H9 (cell line): ENCODE results near the gene TGFBR3L. TPM values are rescaled to one million over a fixed set of nuclear protein-coding genes. Genes with fewer than 3 reads are reported as not detected.

ENCODE experiments used
- DNase-seq: peaks from one replicate; pipeline ENCODE4 v3.0.0-alpha.2; 2017
- H2AFZ ChIP-seq: one replicate; pipeline ENCODE4 v1.6.1; 2013; ENCODE audit warnings: mild to moderate bottlenecking, low read length, control low read depth, moderate library complexity
- H2AK5ac ChIP-seq: 2 replicates; pipeline ENCODE4 v1.6.1; 2013; ENCODE audit warnings: low read length, control low read depth, mixed read lengths; ENCODE audit not compliant: insufficient read length
- H2BK120ac ChIP-seq: one replicate; pipeline ENCODE4 v1.6.1; 2013; ENCODE audit warnings: low read depth, mild to moderate bottlenecking, low read length, control low read depth, inconsistent platforms; ENCODE audit not compliant: poor library complexity, severe bottlenecking
- H2BK12ac ChIP-seq: 2 replicates; pipeline ENCODE4 v1.6.1; 2013; ENCODE audit warnings: low read length, control low read depth, mixed read lengths, low read depth; ENCODE audit not compliant: insufficient read length
- H2BK15ac ChIP-seq: 2 replicates; pipeline ENCODE4 v1.6.1; 2013; ENCODE audit warnings: low read depth, low read length, control low read depth
- H2BK20ac ChIP-seq: one replicate; pipeline ENCODE4 v1.6.1; 2013; ENCODE audit warnings: low read depth, mild to moderate bottlenecking, low read length, control low read depth, inconsistent platforms; ENCODE audit not compliant: poor library complexity, severe bottlenecking
- H2BK5ac ChIP-seq: 2 replicates; pipeline ENCODE4 v1.6.1; 2013; ENCODE audit warnings: low read length, control low read depth, mixed read lengths; ENCODE audit not compliant: insufficient read length
- H3K14ac ChIP-seq: 2 replicates; pipeline ENCODE4 v1.6.1; 2013; ENCODE audit warnings: low read length, control low read depth; ENCODE audit not compliant: insufficient read depth
- H3K18ac ChIP-seq: 2 replicates; pipeline ENCODE4 v1.6.1; 2013; ENCODE audit warnings: low read depth, mild to moderate bottlenecking, mixed read lengths, low read length, control low read depth; ENCODE audit not compliant: insufficient read length
- H3K23ac ChIP-seq: 2 replicates; pipeline ENCODE4 v1.6.1; 2013; ENCODE audit warnings: low read length, control low read depth, mixed read lengths, low read depth; ENCODE audit not compliant: insufficient read length
- H3K23me2 ChIP-seq: 2 replicates; pipeline ENCODE4 v1.6.1; 2013; ENCODE audit warnings: low read depth, mild to moderate bottlenecking, mixed read lengths, low read length, control low read depth; ENCODE audit not compliant: insufficient read length, poor library complexity, severe bottlenecking
- H3K27ac ChIP-seq: 2 replicates; pipeline ENCODE4 v1.5.1; 2013; ENCODE audit warnings: low read length, control low read depth, mixed read lengths, low read depth; ENCODE audit not compliant: insufficient read length
- H3K27me3 ChIP-seq: 2 replicates; pipeline ENCODE4 v1.6.1; 2013; ENCODE audit warnings: low read length, control low read depth, inconsistent platforms; ENCODE audit not compliant: insufficient read depth
- H3K4ac ChIP-seq: 2 replicates; pipeline ENCODE4 v1.6.1; 2013; ENCODE audit warnings: low read depth, mild to moderate bottlenecking, control low read depth, inconsistent platforms, low read length, moderate library complexity
- H3K4me1 ChIP-seq: 2 replicates; pipeline ENCODE4 v1.6.1; 2013; ENCODE audit warnings: low read length, control low read depth, inconsistent platforms; ENCODE audit not compliant: insufficient read depth
- H3K4me2 ChIP-seq: 2 replicates; pipeline ENCODE4 v1.6.1; 2013; ENCODE audit warnings: low read length, control low read depth, mixed read lengths; ENCODE audit not compliant: insufficient read length, insufficient read depth
- H3K56ac ChIP-seq: 2 replicates; pipeline ENCODE4 v1.6.1; 2013; ENCODE audit warnings: low read depth, mild to moderate bottlenecking, mixed read lengths, low read length, control low read depth; ENCODE audit not compliant: insufficient read length
- H3K79me1 ChIP-seq: 2 replicates; pipeline ENCODE4 v1.6.1; 2013; ENCODE audit warnings: low read depth, mild to moderate bottlenecking, moderate library complexity, low read length, control low read depth, inconsistent platforms; ENCODE audit not compliant: insufficient read depth, poor library complexity, severe bottlenecking
- H3K79me2 ChIP-seq: 2 replicates; pipeline ENCODE4 v1.6.1; 2013; ENCODE audit warnings: low read length, control low read depth, inconsistent platforms; ENCODE audit not compliant: insufficient read depth
- H3K9ac ChIP-seq: 2 replicates; pipeline ENCODE4 v1.6.1; 2013; ENCODE audit warnings: low read length, control low read depth, mixed read lengths; ENCODE audit not compliant: insufficient read length; ENCODE audit errors: extremely low read depth
- H3K9me3 ChIP-seq: one replicate; pipeline ENCODE4 v1.6.1; 2013; ENCODE audit warnings: low read depth, low read length, inconsistent platforms; ENCODE audit not compliant: control insufficient read depth
- H3T11ph ChIP-seq: one replicate; pipeline ENCODE4 v1.6.1; 2013; ENCODE audit warnings: mild to moderate bottlenecking, low read length, control low read depth, inconsistent platforms
- H4K20me1 ChIP-seq: one replicate; pipeline ENCODE4 v1.6.1; 2013; ENCODE audit not compliant: control insufficient read depth, insufficient read length, insufficient read depth
- H4K5ac ChIP-seq: 2 replicates; pipeline ENCODE4 v1.6.1; 2013; ENCODE audit warnings: low read depth, mild to moderate bottlenecking, mixed read lengths, low read length, control low read depth; ENCODE audit not compliant: insufficient read length
- H4K8ac ChIP-seq: replicated peaks from 2 replicates; pipeline ENCODE4 v1.6.1; 2013; ENCODE audit warnings: low read length, control low read depth, mixed read lengths, low read depth; ENCODE audit not compliant: insufficient read length
- H4K91ac ChIP-seq: 2 replicates; pipeline ENCODE4 v1.6.1; 2013; ENCODE audit warnings: low read depth, mild to moderate bottlenecking, moderate library complexity, mixed read lengths, low read length, control low read depth; ENCODE audit not compliant: insufficient read length
- H3K27ac Mint-ChIP-seq, 3 experiments: 2 replicates in 2 of 3; 3 replicates in 1 of 3; pipeline ENCODE4 v1.8.0; 2020 to 2021; ENCODE audit warnings: mixed read lengths in 3 of 3, mild to moderate bottlenecking in 1 of 3, moderate library complexity in 1 of 3
- H3K27me3 Mint-ChIP-seq: 2 replicates; pipeline ENCODE4 v1.8.0; 2021; ENCODE audit warnings: low read depth, mild to moderate bottlenecking, moderate library complexity, mixed read lengths
- H3K36me3 Mint-ChIP-seq, 3 experiments: 2 replicates in 2 of 3; 3 replicates in 1 of 3; pipeline ENCODE4 v1.8.0; 2020 to 2021; ENCODE audit warnings: low read depth in 3 of 3, mixed read lengths in 3 of 3; ENCODE audit not compliant: insufficient read depth in 1 of 3
- H3K4me1 Mint-ChIP-seq, 2 experiments: 2 replicates each; pipeline ENCODE4 v1.8.0; 2020; ENCODE audit warnings: mixed read lengths in 2 of 2
- H3K4me3 Mint-ChIP-seq, 2 experiments: 2 replicates in 1 of 2; 3 replicates in 1 of 2; pipeline ENCODE4 v1.8.0; 2020 to 2021; ENCODE audit warnings: mild to moderate bottlenecking in 2 of 2, mixed read lengths in 2 of 2, moderate library complexity in 1 of 2
- H3K9me3 Mint-ChIP-seq, 2 experiments: 2 replicates in 1 of 2; 3 replicates in 1 of 2; pipeline ENCODE4 v1.8.0; 2020; ENCODE audit warnings: mild to moderate bottlenecking in 2 of 2, mixed read lengths in 2 of 2, moderate library complexity in 1 of 2
- CTCF ChIP-seq: fragments of 200-600 bp; sonication (generic); conservative IDR thresholded peaks from 3 replicates; pipeline ENCODE4 v1.8.0; 2021; ENCODE audit warnings: antibody characterized with exemption, mild to moderate bottlenecking
- WGBS: extraction: QIAGEN DNeasy Blood & Tissue Kit; methylation state at CpG from one replicate; pipeline ENCODE4 v1.1.7; 2013; ENCODE audit warnings: missing lambda C conversion rate, low lambda C conversion rate, mixed read lengths; ENCODE audit not compliant: insufficient read length; ENCODE audit errors: extremely low coverage; 5-methylcytosine and 5-hydroxymethylcytosine counted together
- total RNA-seq: library from RNA; stranded (reverse); gene quantifications from 2 replicates; pipeline ENCODE4 v1.2.1, GENCODE V29; 2021

The TGFBR3L gene
- total RNA-seq, 1 experiment from 2014 or later, result 5.5 TPM

DNA sequence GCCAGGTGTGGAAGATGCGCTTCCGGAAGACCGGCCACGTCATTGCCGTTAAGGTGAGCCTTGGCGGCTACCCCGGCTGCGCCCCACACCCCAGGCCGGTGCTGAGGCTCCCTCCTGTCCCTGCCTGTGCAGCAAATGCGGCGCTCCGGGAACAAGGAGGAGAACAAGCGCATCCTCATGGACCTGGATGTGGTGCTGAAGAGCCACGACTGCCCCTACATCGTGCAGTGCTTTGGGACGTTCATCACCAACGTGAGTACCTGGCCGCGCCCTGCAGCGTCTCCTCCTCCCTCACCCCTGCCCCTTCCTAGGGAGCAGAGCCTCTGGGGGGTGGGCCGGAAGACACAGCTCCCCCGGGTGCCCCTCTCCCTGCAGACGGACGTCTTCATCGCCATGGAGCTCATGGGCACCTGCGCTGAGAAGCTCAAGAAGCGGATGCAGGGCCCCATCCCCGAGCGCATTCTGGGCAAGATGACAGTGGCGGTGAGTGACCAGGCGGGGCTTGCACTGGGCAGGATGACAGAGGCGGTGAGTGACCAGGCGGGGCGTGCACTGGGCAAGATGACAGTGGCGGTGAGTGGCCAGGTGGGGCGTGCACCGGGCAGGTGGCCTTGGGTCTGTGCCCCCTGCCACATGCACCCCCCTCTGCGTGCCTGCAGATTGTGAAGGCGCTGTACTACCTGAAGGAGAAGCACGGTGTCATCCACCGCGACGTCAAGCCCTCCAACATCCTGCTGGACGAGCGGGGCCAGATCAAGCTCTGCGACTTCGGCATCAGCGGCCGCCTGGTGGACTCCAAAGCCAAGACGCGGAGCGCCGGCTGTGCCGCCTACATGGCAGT is 4.1 kb upstream of the TGFBR3L start:
- no peak overlapping the region for H3K4ac ChIP-seq
- H2AK5ac ChIP-seq, result no peak overlapping the region
- no peak overlapping the region for H3K9ac ChIP-seq
- no peak overlapping the region for H3K27ac ChIP-seq
- Mint-ChIP-seq H3K4me3 (no peak overlapping the region), H3K4me1 (peaks cover 4 to 5% of the 10 kb centered on the region in 2 experiments; a peak in 3 of 4 replicates), H3K36me3 (peaks cover 15 to 35% (median 31%) of the 10 kb centered on the region in 3 experiments; a peak in 6 of 7 replicates), H3K27me3 (peaks cover 17% of the 10 kb centered on the region), H3K9me3 (no peaks in the 10 kb centered on the region), H3K27ac (no peak overlapping the region)
- no peaks in the 10 kb centered on the region; the same call in 1 of the 2 replicates for H3K79me2 ChIP-seq
- no peak overlapping the region for H3K14ac ChIP-seq
- no peak overlapping the region for H2BK120ac ChIP-seq
- no peak overlapping the region for H4K91ac ChIP-seq
- no peak overlapping the region for H3T11ph ChIP-seq
- no peaks in the 10 kb centered on the region for H3K4me1 ChIP-seq
- H2BK12ac ChIP-seq, result no peak overlapping the region
- no peaks in the 10 kb centered on the region for H4K20me1 ChIP-seq
- H2BK20ac ChIP-seq, result no peak overlapping the region
- H3K56ac ChIP-seq, result no peak overlapping the region
- no peak overlapping the region for H3K18ac ChIP-seq
- H2AFZ ChIP-seq, result no peak overlapping the region
- peaks cover 3% of the 10 kb centered on the region for H3K23me2 ChIP-seq
- H3K23ac ChIP-seq, result no peak overlapping the region
- no peak for TF ChIP-seq CTCF
- H4K5ac ChIP-seq, result no peak overlapping the region
- no peak overlapping the region for H4K8ac ChIP-seq
- H3K4me2 ChIP-seq, result no peak overlapping the region
- no CpG with 5 or more reads among the region's 54 CpGs for WGBS
- H3K27me3 ChIP-seq, result peaks cover 4% of the 10 kb centered on the region; the same call in 1 of the 2 replicates
- no peaks in the 10 kb centered on the region for H3K9me3 ChIP-seq
- no peak for DNase-seq
- H2BK5ac ChIP-seq, result no peak overlapping the region
- no peaks in the 10 kb centered on the region for H3K79me1 ChIP-seq
- no peak overlapping the region for H2BK15ac ChIP-seq
